Activated naive CD8-positive, alpha-beta T cell treated with anti-CD3 and anti-CD28 coated beads, Interleukin-2, amount 50 U/mL, for 24 hours (primary cell): ENCODE results near the gene NBPF1.
"Not testable (repeated sequence)": the region's sequence is repeated elsewhere in the genome, so short reads cannot be mapped to it uniquely, and the experiment has no call there.

Experiments used
- ATAC-seq: fragments of 150-1000 bp; cut with Tn5 transposase; one replicate; pipeline ENCODE4 v1.10.0; 2021
- DNase-seq: peaks from one replicate; pipeline ENCODE4 v3.0.0; 2021
- H3K27ac Mint-ChIP-seq: one replicate; pipeline ENCODE4 v1.8.0; 2021; ENCODE audit warnings: mild to moderate bottlenecking, mixed read lengths
- H3K27me3 Mint-ChIP-seq: one replicate; pipeline ENCODE4 v1.8.0; 2021; ENCODE audit warnings: mixed read lengths
- H3K36me3 Mint-ChIP-seq: one replicate; pipeline ENCODE4 v1.8.0; 2021; ENCODE audit warnings: low read depth, mixed read lengths
- H3K4me1 Mint-ChIP-seq: one replicate; pipeline ENCODE4 v1.8.0; 2021; ENCODE audit warnings: mixed read lengths
- H3K4me3 Mint-ChIP-seq: one replicate; pipeline ENCODE4 v1.8.0; 2021; ENCODE audit warnings: mild to moderate bottlenecking, moderate library complexity, mixed read lengths
- H3K9me3 Mint-ChIP-seq: one replicate; pipeline ENCODE4 v1.8.0; 2021; ENCODE audit warnings: mixed read lengths

NBPF1 gene

DNA sequence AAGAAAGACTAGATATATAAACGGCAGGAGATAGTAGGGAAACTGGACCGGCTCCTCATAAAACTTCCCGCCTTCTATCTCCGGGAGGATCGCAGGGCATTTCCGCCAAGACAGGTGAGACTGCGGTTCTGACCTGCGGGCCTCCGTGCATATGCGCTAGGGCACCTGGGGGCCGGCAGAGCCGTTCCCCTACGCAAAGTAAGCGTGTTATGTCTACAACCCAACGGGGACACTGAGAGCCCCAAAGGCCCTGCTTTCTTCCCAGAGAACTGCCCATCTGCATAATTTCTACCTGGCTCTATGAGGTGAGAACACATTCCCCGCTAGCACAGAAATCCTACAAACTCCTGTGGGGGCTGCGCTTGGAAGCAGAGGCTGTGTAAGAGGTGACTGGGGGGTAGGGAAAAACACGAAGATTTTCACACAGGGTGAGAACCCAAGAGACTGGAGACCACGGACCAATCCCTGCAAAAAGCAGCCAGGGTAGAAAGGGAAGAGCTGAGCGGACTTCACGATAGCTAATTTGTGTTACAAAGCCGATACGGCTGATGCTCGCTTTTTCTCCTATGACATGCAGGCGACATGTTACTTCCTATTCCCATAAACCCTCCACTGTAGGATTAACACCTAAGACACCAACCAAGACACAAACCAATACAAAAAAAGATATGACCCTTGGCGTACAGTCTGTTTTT is 99.8 kb downstream of the NBPF1 start:
- H3K4me1 Mint-ChIP-seq, H3K27ac Mint-ChIP-seq, H3K9me3 Mint-ChIP-seq, H3K27me3 Mint-ChIP-seq, H3K36me3 Mint-ChIP-seq, H3K4me3 Mint-ChIP-seq: not testable (repeated sequence)
- ATAC-seq = peak; percentile 100
- peak; percentile 57 for DNase-seq

DNA sequence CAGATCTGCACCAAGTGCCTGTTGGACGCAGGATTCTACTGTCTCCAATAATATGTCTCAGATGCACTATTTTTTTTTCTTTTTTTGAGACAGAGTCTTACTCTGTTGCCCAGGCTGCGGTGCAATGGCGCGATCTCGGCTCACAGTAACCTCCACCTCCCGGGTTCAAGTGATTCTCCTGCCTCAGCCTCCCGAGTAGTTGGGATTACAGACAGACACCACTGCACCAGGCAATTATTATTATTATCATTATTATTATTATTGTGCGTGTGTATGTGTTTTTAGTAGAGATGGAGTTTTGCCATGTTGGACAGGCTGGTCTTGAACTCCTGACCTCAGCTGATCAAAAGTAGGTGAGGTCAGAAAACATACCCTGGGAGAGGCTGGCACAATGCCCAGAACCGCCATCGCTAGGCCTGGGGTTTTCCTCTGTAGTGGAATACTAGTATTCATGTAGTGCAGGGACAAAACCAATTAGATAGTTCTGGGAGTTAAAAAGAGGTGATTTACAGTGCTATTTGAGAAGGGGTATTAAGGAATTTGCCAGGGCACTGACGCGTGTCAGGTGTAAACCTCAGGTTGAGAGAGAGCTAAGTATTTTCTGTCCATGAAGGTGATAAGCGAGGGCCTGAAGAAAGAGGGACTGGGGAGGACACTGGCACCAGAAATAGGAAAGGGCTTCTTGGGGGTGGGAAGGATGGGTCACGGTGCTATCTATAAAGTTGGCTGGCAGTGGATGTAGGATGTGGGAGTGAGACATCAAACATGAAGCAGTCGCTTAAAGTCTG is 100.5 kb downstream of the NBPF1 start:
- ATAC-seq, H3K36me3 Mint-ChIP-seq, H3K27me3 Mint-ChIP-seq, H3K4me1 Mint-ChIP-seq, DNase-seq, H3K27ac Mint-ChIP-seq, H3K4me3 Mint-ChIP-seq, H3K9me3 Mint-ChIP-seq: not testable (repeated sequence)
